OCI-LY3 (cell line): ENCODE data around the gene BEST4.

Experiments used
- EZH2phosphoT487 ChIP-seq: fragments of 200-600 bp; shearing (Covaris generic); IDR thresholded peaks from 2 replicates; pipeline ENCODE4 v1.6.1; 2018; ENCODE audit warnings: antibody characterized with exemption, mixed run types, low read depth
- TF ChIP-seq, protein P1 (sequence below): fragments of 200-600, 300-600 bp; sonication (generic); IDR thresholded peaks from 2 replicates; pipeline ENCODE4 v1.5.1; 2014; ENCODE audit warnings: antibody characterized with exemption, low read length, low read depth

DNA sequence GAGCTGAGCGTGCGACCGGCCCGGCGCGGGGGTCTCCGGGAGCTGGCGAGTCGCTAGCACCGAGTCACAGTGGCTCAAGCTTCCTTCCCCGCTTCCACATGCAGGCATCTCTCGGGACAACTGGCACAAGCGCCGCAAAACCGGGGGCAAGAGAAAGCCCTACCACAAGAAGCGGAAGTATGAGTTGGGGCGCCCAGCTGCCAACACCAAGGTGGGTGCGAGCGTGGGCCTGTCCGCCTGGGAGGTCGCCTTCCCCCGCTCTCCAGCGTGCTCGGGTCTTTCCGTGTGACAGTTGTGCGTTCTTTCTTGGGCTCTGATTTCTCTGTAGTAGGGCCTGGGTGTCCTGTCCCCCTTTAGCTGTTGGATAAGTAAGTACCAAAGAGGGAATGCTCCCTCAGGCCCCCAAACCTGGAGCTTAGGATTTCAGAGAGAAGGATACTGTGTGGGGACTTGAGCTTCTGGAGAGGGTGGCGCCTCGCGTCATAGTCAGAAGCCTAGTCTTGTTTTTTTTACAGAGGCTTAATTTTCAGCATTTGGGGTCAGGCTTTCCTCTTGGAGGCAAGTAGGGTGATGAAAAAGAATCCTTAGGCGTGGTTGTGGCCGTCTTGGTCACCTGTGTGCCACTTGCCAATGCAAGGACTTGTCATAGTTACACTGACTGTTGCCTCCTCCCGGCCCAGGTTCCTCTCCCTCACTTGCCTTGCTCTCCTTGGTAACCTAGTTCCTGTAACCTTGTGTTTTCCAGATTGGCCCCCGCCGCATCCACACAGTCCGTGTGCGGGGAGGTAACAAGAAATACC, 11.8 kb downstream of the BEST4 start:
- TF ChIP-seq, protein P1, sequence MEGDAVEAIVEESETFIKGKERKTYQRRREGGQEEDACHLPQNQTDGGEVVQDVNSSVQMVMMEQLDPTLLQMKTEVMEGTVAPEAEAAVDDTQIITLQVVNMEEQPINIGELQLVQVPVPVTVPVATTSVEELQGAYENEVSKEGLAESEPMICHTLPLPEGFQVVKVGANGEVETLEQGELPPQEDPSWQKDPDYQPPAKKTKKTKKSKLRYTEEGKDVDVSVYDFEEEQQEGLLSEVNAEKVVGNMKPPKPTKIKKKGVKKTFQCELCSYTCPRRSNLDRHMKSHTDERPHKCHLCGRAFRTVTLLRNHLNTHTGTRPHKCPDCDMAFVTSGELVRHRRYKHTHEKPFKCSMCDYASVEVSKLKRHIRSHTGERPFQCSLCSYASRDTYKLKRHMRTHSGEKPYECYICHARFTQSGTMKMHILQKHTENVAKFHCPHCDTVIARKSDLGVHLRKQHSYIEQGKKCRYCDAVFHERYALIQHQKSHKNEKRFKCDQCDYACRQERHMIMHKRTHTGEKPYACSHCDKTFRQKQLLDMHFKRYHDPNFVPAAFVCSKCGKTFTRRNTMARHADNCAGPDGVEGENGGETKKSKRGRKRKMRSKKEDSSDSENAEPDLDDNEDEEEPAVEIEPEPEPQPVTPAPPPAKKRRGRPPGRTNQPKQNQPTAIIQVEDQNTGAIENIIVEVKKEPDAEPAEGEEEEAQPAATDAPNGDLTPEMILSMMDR = no peak
- no peak for TF ChIP-seq EZH2phosphoT487
